COLO668 (cell line): ENCODE measurements around the gene RPL19.

ENCODE experiments used
- DNase-seq: peaks from one replicate; lab custom pipeline; 2025; ENCODE audit not compliant: unreplicated experiment; lab: John Stamatoyannopoulos, UW

RPL19 gene

DNA sequence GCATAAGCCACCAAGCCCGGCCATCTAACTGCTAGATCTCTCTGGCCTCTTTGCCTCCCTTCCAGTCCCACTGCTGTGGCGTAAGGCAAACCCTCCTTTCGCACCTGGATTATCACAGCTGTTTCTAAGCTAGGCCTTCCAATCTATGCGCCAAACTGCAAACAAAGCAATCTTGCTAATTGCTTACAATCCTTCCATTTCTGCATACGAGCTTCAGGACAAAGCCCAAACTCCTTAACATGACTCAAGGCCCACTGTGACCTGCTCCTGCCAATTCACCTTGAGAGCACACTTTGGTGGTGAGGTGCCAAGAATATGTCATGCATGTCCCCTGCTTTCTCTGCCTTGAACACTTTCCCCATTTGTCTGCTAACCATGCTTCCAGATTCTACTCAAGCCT is 28.1 kb upstream of the RPL19 start:
- no peak for DNase-seq

DNA sequence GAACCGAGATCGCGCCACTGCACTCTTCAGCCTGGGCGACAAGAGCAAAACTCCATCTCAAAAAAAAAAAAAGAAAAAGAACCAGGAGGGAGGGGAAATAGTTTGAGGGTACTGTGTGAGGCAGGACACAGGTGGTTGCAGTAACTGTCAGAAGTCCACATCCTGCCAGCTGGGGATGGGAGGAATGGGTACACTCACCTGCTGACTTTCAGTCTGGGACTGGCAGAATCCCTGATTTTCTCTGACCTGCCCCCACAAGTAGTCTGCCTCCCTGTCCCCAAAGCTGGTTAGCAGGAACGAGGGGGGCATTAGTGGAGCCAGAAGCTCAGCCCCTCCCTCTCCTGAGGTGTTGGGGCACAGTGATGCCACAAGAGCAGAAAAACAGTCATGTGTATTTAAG is 27.0 kb upstream of the RPL19 start:
- no peak for DNase-seq

GRCh38 chr17:39173526-39174274 is 26.4 kb upstream of the RPL19 start:
- DNase-seq, result no peak

- peak; percentile 60 for DNase-seq
Measured at GRCh38 chr17:39174920-39175694, 25.0 kb upstream of the RPL19 start.

DNA sequence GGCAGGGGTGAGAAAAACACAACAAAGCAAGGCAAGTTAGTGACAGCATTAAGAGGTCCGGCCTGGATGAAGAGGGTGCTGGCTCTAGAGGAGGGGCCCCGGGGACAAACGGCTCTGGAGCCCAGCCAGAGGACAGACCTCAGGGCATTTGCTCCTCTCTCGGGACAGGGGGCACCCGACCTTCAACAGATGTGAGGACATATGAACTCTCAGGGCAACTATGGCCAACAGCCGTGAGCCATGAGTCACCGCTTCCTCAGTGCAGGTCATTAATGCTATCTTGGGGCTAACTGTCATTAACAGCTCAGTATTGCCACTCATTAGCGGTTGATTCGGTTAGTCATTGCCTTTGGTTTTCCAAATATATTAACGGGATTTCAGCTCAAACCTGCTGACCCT is 24.4 kb upstream of the RPL19 start:
- DNase-seq, result no peak

DNA sequence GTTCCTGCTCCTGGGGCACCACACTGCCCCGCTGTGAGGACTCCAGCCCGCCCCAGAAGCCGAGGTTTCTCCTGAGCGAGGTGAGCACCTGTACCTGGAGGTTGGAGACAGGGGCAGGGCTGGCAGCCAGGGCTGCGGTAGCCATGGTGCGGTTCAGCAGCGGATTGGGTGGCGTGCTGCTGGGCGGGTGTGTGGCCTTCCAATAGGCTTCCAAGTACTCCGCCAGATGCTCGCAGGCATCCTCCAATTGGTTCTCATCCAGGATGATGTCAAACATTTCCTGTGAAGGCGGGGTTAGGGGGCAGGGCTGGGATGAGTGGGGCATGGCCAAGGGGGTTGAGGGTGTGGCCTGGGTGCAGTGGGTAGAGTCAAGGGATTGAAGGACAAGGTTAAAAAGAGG is 22.8 kb upstream of the RPL19 start:
- DNase-seq, result no peak

GRCh38 chr17:39178536-39178935 is 21.5 kb upstream of the RPL19 start:
- no peak for DNase-seq

- DNase-seq, result no peak
Measured at GRCh38 chr17:39181303-39181702, 18.8 kb upstream of the RPL19 start.

DNA sequence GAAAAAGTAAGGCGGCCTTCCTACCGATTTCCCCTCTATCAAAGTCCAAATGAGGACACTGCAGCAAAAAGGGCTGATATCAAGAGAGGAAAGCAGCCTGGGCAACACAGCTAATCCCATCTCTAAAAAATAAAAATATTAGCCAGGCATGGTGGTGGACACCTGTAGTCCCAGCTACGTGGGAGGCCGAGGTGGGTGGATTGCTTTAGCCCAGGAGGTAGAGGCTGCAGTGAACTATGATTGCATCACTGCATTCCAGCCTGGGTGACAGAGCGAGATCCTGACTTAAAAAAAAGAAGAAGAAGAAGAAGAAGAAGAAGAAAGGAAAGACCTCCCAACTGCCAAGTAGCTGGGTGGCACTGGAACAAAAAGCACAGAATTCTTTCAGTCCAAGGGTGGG is 17.0 kb upstream of the RPL19 start:
- no peak for DNase-seq

DNA sequence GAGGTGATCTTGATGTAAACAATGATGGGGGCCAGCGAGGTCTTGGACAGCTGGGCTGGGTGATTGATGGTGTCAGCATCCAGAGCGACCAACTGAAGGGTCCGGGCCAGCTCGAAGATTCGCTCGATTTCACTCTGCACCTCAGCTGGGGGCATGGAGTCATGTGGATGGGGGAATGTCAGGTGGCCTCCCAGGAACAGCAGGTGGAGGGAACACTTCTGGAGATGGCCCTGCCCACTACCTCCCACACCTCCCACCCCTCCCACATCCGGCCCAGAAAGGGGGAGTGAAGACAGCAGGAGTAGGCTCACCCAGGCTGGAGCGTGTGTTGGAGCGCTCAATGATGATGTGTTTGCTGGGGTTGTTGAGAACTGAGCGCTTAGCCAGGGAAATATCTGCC is 16.4 kb upstream of the RPL19 start:
- DNase-seq, result no peak

DNA sequence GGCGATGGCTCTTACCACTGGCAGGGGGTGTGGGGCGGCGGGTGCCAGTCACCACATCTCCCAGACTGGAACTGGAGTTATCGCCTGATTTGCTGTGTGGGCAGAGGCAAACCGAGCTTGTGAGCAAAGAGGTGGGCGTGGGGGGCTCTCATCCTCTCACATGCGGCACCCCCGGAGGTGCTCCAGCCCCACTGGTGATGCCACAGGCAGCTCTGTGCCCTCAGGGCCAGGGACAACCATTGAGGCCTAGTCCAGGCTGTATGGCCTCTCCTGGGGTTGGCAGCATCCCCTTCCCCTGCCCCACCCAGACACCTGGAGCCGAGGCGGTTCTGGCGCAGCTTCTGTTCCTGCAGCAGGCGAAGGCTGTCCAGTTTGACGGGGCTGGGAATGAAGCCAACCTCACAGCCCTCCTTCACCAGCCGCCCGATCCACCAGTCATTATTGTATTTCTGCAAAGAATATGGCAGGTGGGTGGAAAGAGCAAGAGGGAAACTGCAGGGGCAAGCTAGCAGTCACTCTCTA is 13.5 kb upstream of the RPL19 start:
- DNase-seq, result no peak

DNA sequence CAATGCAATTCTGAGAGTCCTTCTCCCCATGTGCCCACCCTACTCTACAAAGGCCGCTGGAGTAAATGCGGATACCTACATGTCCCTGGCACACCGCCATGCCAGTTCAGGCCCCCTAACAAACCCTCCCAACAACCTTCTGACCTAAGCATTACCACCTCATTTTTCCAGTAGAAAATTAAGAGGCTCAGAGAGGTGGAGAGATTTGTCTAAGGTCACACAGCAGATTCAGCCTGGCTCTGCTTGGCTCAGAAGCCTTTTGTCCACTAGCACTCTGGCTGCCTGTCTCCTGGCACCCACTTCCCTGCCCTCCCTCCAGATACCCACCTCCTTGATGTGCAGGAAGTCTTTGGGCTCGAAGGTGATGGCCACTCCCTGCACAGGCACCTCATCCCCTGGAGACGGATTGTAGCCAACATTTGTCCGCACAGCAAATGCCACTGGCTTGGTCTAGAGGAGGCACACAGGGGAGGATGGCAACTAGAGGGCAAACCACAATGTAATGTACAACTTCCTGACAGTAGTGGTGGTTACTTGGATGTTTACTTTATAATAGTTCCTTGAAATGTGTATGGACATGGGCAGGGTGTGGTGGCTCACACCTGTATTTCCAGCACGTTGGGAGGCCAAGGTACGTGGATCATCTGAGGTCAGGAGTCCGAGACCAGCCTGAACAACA is 12.8 kb upstream of the RPL19 start:
- no peak for DNase-seq

- DNase-seq, result no peak
Measured at GRCh38 chr17:39191750-39192510, 8.2 kb upstream of the RPL19 start.

GRCh38 chr17:39192901-39193300 is 7.2 kb upstream of the RPL19 start:
- no peak for DNase-seq

DNA sequence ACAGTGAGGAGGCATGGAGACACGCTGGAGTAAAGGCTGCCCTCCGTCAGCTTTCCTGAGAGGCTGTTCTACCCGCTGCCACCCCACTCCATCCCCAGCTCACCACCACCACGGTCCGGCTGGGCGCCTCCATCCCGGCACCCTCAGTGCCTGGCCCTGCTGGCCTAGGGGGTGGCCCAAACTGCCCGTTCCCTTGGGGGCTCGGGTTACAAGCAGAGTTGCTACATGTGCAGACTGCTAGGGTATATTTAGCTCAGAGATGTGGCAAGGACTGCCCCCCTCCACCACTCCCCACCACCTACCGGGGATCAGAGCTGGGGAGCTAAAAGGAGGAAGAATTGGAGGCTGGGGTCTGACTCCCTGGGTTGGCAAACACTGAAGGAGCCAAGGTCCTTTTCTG is 6.7 kb upstream of the RPL19 start:
- DNase-seq, result no peak

- DNase-seq, result no peak
Measured at GRCh38 chr17:39194089-39194984, 5.7 kb upstream of the RPL19 start.

GRCh38 chr17:39194985-39195524 is 5.0 kb upstream of the RPL19 start:
- no peak for DNase-seq

GRCh38 chr17:39195568-39196160 is 4.4 kb upstream of the RPL19 start:
- no peak for DNase-seq

DNA sequence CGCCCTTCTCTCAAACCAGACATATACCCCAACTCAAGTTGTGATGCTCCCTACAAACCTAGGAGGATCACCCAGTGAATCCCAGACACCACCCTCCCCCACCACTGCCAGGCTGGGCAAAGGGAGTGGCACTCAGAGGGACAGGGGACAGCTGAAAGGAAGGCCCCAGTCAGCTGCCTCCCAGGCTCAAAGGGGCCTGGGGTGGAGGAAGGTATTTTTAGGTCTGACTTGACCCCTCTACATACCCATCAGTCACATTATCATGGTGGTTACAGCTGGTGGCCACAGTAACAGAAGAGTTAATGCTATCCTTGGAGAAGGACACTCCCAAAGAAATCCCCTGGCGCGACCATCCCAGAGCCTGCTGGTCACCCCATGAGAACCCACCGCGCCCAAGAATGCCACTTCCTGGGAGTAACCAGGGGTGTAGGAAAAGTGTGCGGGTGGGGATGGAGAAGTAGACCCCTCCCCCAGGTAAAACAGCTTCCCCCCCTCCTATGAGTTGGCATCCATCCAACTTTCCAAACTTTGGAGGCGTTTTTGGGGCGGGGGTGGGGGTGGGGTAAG is 3.8 kb upstream of the RPL19 start:
- DNase-seq, result no peak
